ENCODE measurements around the gene ZMAT3. TPM values are rescaled to one million over a fixed set of nuclear protein-coding genes. Genes with fewer than 3 reads are reported as not detected.

Gene ZMAT3
- total and polyA plus RNA-seq, 2 of the 13 experiments (the other 11 are each of a cell fraction or from before 2014, with no cell fraction given): 11.4 to 11.7 TPM

- Histone ChIP-seq H2AFZ (ENCODE audit: low read length) (no peak overlapping the region), H3K4me3 (replicated peaks in 1 of 3; ENCODE audit: insufficient read depth in 1 of 3, low read depth in 2 of 3, low read length in 3 of 3) (no peak overlapping the region), H3K9me3 (ENCODE audit: low read length) (no peaks in the 10 kb centered on the region), H3K9ac (ENCODE audit: insufficient read depth, low read depth, low read length) (no peak overlapping the region), H3K27ac (ENCODE audit: extremely low read length, insufficient read depth, low read length) (no peak overlapping the region), H3K4me1 (ENCODE audit: insufficient read depth, low read length) (no peaks in the 10 kb centered on the region), H4K20me1 (ENCODE audit: insufficient read depth, low read length) (no peaks in the 10 kb centered on the region), H3K4me2 (ENCODE audit: low read depth, low read length) (no peak overlapping the region), H3K27me3 (ENCODE audit: control insufficient read depth in 1 of 2, insufficient read depth in 2 of 2, low read length in 2 of 2) (peaks cover 0 to 2% of the 10 kb centered on the region in 2 experiments; a peak in 1 of 5 replicates), H3K79me2 (ENCODE audit: insufficient read depth, low read length) (no peaks in the 10 kb centered on the region), H3K36me3 (replicated peaks in 1 of 2; ENCODE audit: control insufficient read depth in 1 of 2, insufficient read depth in 2 of 2, low read length in 2 of 2) (no peaks in the 10 kb centered on the region)
- ATAC-seq (no peak), FAIRE-seq (no peak), DNase-seq (ENCODE audit: low spot score) (no peak)
- no TSS peak for BruUV-seq (replicated peaks)
- CTCF ChIA-PET (ENCODE audit: low intra/inter-chr PET ratio, low total read pairs): no interaction called here
- intact Hi-C loops (cut with micrococcal nuclease; ENCODE audit: unreplicated experiment) (no loop called here), in situ Hi-C loops (cut with HindIII; ENCODE audit: extremely low pct_ligation_motif_present, low pct_unique_long_range_greater_than_20kb) (no loop called here)
- no peak for TF ChIP-seq MED8 (CRISPR knock-in tag; IDR thresholded peaks at IDR 0.05; ENCODE audit: insufficient replicate concordance)
- no peak for TF ChIP-seq MTA3 (CRISPR knock-in tag; IDR thresholded peaks at IDR 0.05)
- no peak for TF ChIP-seq ZNF790 (CRISPR knock-in tag; IDR thresholded peaks at IDR 0.05; ENCODE audit: borderline replicate concordance)
- no peak for TF ChIP-seq ZNF564 (CRISPR knock-in tag; IDR thresholded peaks at IDR 0.05)
- no peak for TF ChIP-seq STAT5B (CRISPR knock-in tag; IDR thresholded peaks at IDR 0.05)
- no peak for TF ChIP-seq SAFB2 (CRISPR knock-in tag; IDR thresholded peaks at IDR 0.05; ENCODE audit: borderline replicate concordance, low read depth)
- no peak for TF ChIP-seq CBX5 (CRISPR knock-in tag; IDR thresholded peaks at IDR 0.05; ENCODE audit: borderline replicate concordance)
- TF ChIP-seq MEIS1 (CRISPR knock-in tag; IDR thresholded peaks at IDR 0.05; ENCODE audit: borderline replicate concordance): no peak
- TF ChIP-seq, protein P1, sequence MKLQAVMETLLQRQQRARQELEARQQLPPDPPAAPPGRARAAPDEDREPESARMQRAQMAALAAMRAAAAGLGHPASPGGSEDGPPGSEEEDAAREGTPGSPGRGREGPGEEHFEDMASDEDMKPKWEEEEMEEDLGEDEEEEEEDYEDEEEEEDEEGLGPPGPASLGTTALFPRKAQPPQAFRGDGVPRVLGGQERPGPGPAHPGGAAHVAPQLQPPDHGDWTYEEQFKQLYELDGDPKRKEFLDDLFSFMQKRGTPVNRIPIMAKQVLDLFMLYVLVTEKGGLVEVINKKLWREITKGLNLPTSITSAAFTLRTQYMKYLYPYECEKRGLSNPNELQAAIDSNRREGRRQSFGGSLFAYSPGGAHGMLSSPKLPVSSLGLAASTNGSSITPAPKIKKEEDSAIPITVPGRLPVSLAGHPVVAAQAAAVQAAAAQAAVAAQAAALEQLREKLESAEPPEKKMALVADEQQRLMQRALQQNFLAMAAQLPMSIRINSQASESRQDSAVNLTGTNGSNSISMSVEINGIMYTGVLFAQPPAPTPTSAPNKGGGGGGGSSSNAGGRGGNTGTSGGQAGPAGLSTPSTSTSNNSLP (IDR thresholded peaks at IDR 0.05; ENCODE audit: low read depth, low read length): no peak
- no peak for TF ChIP-seq NFYB (CRISPR knock-in tag; IDR thresholded peaks at IDR 0.05)
- TF ChIP-seq, protein P2, sequence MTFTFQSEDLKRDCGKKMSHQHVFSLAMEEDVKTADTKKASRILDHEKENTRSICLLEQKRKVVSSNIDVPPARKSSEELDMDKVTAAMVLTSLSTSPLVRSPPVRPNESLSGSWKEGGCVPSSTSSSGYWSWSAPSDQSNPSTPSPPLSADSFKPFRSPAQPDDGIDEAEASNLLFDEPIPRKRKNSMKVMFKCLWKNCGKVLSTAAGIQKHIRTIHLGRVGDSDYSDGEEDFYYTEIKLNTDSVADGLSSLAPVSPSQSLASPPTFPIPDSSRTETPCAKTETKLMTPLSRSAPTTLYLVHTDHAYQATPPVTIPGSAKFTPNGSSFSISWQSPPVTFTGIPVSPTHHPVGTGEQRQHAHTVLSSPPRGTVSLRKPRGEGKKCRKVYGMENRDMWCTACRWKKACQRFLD (CRISPR knock-in tag; IDR thresholded peaks at IDR 0.05; ENCODE audit: borderline replicate concordance): no peak
- no peak for TF ChIP-seq POLR2G (IDR thresholded peaks at IDR 0.05; ENCODE audit: low read depth, low read length)
- TF ChIP-seq ZNF383 (CRISPR knock-in tag; IDR thresholded peaks at IDR 0.05; ENCODE audit: borderline replicate concordance): no peak
- TF ChIP-seq SOX5 (CRISPR knock-in tag; IDR thresholded peaks at IDR 0.05; ENCODE audit: borderline replicate concordance): no peak
- POLR2A ChIA-PET: no interaction called here
Measured at GRCh38 chr3:179100652-179101051, 29.0 kb upstream of the ZMAT3 start.
